GM18909 (cell line): Measurements from ENCODE around the gene BACE1.
"Not testable (repeated sequence)": the region's sequence is repeated elsewhere in the genome, so short reads cannot be mapped to it uniquely, and the experiment has no call there.

Experiments
- ATAC-seq: cut with Tn5 transposase; IDR thresholded peaks from one replicate; pipeline ENCODE4 v1.9.1; 2021; ENCODE audit warnings: mild to moderate bottlenecking; ENCODE audit not compliant: unreplicated experiment, poor library complexity

The BACE1 gene

DNA sequence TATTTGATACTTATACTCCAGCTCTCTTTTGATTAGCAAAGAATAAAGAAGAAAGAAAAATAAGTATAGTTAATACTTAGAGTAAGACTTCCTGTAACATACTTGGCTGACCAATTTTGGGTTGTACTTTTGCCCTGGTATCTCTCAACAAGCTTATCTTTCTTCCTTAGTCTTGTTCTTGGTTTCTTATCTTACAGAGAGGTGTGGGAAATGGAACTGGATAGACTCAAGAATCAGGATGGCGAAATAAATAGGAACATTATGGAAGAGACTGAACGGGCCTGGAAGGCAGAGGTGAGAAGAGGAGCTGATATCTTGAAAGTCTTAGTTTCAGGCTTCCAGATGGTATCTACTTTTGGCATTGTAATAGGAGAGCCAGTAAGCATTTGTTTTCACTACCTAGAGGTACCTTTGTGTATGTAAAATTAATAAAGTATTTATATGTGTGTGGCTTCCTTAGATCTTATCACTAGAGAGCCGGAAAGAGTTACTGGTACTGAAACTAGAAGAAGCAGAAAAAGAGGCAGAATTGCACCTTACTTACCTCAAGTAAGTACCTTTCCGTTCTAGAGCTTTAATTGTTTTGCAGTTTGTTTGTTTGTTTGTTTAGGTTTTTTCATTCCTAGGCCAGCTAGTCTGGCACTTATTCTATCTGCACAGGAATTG, 36.2 kb downstream of the BACE1 start:
- ATAC-seq: no peak

- no peak for ATAC-seq
These were observed 37.7 kb downstream of the BACE1 start for GRCh38 chr11:117278347-117278746.

DNA sequence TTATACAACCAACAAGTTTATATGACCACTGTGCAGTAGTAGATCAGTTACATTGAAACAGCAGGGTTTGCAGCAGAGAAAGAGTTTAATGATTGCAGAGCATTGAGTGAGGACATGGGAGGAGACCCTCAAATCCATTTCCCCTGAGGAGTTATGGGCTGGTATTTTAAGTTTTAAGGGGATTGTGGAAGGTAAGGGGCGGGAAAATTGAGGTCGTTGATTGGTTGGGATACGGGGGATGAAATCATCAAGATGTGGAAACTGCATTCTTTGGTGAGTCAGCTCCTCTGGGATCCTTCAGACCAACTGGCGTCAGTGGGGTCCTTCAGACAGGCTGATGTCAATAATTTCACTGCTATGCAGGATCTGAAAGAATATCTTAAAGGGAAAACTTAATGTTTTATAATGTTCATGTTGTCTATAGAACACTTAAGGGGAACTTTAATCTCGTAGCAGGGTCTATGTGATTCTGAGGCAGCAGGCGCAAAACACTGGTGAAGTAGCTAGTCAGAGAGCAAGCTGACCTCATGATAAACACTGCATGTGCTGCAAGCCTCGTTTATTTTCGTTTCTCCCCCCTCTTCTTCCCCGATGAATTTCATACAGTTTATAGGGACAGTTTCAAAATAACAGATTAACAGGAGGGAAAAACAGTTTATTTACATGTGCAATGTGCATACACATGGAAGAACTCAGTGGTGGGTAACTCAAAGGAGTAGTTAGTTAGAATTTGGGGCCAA, 42.3 kb downstream of the BACE1 start:
- ATAC-seq: no peak

GRCh38 chr11:117272175-117272574, 43.9 kb downstream of the BACE1 start:
- not testable (repeated sequence) for ATAC-seq

GRCh38 chr11:117271208-117271607, 44.8 kb downstream of the BACE1 start:
- ATAC-seq: no peak

- ATAC-seq: no peak
These were observed 46.2 kb downstream of the BACE1 start for GRCh38 chr11:117269856-117270255.

- ATAC-seq: no peak
These were observed 50.3 kb downstream of the BACE1 start for GRCh38 chr11:117265745-117266144.

DNA sequence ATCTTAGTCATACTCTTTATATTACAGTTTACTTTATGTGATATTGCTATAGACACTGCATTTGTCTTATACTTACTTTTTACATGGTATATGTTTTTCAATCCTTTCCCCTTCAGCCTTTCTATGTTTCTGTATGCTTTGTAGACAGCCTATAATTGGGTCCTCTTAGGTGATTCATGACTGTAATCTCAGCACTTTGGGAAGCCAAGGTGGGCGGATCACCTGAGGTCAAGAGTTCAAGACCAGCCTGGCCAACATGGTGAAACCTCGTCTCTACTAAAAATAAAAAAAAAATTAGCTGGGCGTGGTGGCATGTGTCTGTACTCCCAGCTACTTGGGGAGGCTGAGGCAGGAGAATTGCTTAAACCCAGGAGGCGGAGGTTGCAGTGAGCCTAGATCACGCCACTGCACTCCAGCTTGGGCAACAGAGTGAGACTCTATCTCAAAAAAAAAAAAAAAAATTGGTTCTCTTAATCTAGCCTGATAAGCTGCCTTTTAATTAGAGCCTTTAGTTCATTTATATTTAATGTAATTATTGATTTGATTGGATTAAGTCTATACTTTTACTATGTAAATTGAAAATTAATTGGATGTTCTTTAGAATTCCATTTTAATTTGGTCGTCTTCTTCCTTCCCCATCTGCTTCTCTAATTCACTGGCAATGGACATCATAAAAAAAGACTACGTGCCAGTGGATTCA, 51.3 kb downstream of the BACE1 start:
- not testable (repeated sequence) for ATAC-seq

DNA sequence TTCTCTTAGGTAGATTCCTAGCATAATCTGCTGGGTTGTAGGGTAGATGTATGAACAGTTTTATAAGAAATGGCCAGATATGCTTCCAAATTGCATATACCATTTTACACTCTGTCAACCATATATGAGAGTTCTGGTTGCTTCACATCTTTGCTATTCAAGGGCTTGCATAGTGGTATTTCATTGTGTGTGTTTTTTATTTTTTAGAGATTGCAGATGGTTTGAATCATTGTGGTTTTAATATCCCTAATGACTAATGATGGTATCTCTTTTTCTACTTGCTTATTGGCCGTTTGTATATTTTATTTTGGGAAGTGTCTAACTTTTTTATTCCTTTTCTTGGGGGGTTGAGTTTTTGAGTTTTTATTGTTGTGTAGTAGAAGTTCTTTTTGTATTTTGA, 56.6 kb downstream of the BACE1 start:
- ATAC-seq: no peak

DNA sequence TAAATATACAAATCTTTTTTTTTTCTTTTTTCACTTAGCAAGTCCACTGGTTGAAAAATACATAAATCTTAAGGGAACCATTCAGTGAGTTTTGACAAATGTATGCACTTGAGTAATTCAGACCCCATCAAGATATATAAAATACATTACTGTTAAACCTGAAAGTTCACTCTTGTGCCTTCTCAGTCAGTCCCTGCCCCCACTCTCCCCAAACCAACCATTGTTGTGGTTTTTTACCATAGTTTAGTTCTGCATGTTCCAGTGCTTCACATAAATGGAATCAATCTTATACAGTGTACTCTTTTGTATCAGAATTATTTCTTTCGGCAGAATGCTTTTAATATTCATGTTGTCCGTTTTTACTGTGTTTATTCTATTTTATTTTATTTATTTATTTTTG, 57.5 kb downstream of the BACE1 start:
- ATAC-seq: no peak

DNA sequence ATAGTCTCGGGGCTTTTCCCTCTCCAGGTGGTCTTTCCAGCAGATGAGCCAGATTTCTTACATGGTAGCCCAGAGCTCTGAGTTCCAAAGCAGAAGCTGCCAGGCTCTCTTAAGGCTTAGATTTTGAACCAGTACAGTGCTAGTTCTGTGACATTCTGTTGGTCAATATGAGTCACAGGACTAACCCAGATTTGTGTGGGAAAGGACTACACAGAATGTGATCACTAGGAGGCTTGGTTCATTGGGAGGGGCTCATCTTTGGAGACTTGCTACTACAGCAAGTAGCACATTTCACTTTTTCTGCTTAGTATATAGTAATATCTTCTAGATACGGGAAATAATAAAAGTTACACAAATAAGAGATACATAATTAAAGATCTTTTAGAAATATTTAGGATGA, 59.5 kb downstream of the BACE1 start:
- no peak for ATAC-seq

DNA sequence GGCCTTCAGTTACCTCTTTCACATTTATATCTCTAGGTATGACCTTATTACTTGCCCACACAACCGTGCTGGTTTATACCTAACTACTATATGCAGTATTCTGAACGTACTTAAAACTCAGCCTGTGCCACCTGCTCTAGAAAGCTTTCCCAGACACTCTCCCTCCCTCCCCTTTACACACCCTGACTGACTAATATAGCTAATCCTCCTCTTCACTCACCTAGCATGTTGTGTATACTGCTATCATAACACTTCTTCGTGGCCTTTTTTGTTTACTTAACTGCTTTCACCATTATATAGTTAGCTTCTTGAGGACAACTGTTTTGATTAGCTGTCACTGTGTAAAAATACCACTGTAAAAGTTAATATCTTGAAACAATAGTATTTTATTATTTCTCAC, 60.1 kb downstream of the BACE1 start:
- no peak for ATAC-seq

- ATAC-seq: no peak
These were observed 64.5 kb downstream of the BACE1 start for GRCh38 chr11:117251506-117251905.

DNA sequence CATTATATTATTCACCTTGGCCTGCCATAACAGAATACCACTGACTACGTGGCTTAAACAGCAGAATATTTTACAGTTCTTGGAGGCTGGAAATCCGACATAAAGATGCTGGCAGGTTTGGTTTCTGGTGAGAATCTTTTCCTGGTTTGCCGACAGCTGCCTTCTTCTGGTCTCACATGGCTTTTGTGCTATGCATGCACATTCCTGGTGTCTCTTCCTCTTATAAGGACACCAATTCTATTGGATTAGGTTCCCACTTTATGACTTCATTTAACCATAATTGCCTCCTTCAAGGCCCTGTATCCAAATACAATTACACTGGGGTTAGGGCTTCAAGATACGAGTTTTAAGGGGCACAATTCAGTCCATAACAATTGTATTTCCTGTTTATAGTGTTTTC, 66.5 kb downstream of the BACE1 start:
- no peak for ATAC-seq

DNA sequence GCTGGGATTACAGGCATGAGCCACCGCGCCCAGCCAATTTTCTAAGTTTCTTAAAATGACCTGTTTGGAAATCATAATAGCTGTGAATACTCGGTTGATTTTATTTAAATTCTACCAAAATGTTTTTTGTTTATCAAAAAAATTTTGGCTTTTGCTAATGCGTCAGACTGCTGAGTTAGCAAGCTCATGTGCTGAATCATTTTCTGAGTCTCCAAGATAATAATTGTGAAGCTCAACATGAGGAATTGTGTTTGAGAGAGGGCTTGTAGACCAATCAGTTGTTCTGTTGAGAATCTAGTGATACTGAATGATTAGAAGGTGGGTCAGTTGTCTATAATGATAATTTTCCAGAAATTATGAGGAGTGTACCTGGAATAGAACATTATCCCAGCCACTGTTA, 67.7 kb downstream of the BACE1 start:
- ATAC-seq: no peak

DNA sequence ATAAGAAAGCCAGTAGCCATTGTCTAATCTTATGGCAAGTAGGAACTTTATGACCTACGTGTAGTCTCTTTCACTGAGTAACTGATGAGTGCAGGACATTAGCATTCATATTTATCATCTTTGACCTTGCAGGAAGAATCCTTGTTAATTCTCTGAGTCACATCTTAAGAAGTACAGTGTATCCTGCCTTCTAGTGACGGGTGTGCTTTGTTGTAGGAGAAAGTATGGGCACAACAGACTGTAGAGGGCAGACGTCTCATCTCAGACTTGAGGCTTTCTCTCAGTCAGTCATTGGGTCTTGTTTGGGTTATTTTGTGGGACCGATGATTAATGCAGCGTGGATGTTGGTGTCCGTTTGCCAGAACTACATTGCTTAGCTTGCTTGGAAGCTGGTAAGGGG, 76.8 kb downstream of the BACE1 start:
- no peak for ATAC-seq

- ATAC-seq: no peak
These were observed 77.8 kb downstream of the BACE1 start for GRCh38 chr11:117238221-117238620.
